ENCODE results near the gene LRP4.
"Not testable (repeated sequence)": the region's sequence is repeated elsewhere in the genome, so short reads cannot be mapped to it uniquely, and the experiment has no call there.

LRP4 gene

DNA sequence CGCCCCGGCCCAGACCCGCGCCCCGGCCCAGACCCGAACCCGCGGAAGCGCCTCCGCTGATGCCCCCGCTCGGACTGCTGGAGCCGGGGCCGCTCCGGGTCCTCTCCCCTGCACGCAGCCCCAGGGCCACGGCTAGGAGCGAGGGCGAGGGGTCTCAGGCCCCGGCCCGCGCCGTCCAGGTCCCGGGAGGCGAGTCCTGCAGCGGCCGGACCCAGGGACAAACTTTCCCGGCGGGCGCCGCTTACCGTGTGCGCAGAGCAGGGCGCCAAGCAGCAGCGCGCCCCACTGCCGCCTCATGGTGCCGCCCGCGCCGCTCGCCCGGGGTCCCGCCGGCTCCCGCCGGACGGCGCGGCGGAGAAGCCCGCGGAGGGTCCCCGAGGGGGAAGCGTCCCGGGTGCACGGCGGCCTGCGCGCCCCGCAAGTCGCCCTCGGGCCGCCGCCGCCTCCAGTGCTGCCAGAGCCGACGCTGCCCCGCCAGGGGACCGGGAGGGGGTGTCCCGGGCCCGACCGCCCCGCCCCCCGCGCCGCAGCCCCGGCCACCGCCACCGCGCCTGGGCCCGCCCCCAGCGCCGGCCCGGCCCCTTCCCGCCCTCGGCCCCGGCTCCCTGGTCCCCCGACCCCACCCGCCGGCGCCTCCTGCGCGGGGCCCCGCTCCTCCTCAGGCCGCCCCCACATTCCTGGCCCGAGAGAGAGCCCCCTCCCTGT lies at the start of gene LRP4:
TSS of gene LRP4 (minus strand) at position 468 of the 705 bp plus-strand sequence. CDS start at position 297, 171 bp downstream.
- DNase-seq (ENCODE audit: low read depth in 2 of 3, low spot score in 1 of 3): peak in 1 of 3 donors; percentile 35

DNA sequence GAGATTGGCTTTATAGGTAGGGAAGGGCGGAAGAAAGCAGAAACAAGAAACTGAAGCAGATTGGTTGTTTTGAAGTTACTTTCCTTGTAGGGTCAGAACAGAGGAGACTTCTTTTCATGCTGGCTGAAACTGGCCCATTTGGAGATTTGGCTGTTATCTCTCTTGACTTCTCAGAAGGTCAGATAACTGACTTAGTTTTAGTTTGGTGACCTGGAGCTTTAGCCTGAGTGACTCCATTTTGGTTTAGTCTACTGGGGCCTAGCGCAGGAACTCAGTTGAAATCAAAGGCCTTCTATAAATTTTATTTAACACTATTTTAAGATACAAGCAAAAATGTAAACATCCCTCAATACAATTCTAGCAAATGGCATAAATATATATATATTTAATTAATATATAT lies 49.6 kb upstream of the LRP4 start:
- no peak for DNase-seq (ENCODE audit: low read depth in 2 of 3, low spot score in 1 of 3)

GRCh38 chr11:46966773-46967172 lies 48.4 kb upstream of the LRP4 start:
- no peak for DNase-seq (ENCODE audit: low read depth in 2 of 3, low spot score in 1 of 3)

- DNase-seq (ENCODE audit: low read depth in 2 of 3, low spot score in 1 of 3): no peak
Measured at GRCh38 chr11:46963844-46964243, 45.5 kb upstream of the LRP4 start.

DNA sequence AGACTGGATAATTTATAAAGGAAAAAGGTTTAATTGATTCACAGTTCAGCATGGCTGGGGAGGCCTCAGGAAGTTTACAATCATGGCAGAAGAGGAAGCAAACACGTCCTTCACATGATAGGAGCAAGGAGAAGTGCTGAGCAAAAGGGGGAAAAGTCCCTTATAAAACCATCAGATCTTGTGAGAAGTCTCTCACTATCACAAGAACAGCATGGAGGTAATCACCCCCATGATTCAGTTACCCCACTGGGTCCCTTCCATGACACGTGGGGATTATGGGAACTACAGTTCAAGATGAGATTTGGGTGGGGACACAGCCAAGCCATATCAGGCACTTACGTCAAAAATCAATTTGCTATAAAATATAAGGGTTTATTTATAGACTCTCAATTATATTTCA lies 43.5 kb upstream of the LRP4 start:
- not testable (repeated sequence) for DNase-seq (ENCODE audit: low read depth in 2 of 3, low spot score in 1 of 3)

GRCh38 chr11:46961041-46961440 lies 42.7 kb upstream of the LRP4 start:
- no peak for DNase-seq (ENCODE audit: low read depth in 2 of 3, low spot score in 1 of 3)

GRCh38 chr11:46958777-46959176 lies 40.4 kb upstream of the LRP4 start:
- no peak for DNase-seq (ENCODE audit: low read depth in 2 of 3, low spot score in 1 of 3)

- DNase-seq (ENCODE audit: low read depth in 2 of 3, low spot score in 1 of 3): no peak
Measured at GRCh38 chr11:46953093-46953492, 34.7 kb upstream of the LRP4 start.

DNA sequence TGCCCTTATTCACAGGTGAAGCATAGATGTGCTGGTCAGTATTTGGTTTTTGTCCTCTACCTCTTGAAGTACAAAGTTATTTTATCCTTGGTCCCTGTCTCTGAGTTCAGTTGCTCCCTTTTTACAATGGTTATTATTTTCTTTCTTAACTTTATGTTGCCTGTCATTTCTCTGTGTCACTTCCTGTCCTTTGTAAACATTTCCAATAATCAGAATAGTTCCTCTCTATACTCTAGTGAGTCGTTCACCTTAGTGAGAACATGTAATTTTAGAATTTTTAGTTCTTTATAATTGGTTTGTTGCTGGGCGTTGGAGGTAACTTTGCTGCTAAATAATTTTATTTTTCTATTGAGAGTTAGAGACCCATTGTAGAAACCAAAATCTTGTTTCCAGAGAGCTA lies 34.2 kb upstream of the LRP4 start:
- no peak for DNase-seq (ENCODE audit: low read depth in 2 of 3, low spot score in 1 of 3)

DNA sequence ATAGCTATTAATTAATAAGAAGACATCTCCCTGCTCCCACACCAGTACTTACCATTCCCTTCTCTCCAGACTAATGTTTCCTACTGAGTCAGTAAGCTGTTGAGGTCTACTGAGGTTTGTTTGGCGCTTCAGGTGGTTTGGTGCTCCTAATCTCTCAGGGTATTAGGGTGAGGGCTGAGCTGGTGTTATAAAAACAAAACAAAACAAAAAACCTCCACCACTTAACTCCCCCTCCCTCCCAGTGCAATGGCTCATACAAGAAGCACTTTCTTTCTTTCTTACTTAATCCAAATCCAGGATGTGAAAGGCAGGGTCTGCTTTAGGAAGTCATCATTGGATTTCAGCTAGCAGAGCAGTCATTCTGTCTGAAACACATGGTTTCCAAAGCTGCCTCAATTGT lies 33.5 kb upstream of the LRP4 start:
- DNase-seq (ENCODE audit: low read depth in 2 of 3, low spot score in 1 of 3): no peak

DNA sequence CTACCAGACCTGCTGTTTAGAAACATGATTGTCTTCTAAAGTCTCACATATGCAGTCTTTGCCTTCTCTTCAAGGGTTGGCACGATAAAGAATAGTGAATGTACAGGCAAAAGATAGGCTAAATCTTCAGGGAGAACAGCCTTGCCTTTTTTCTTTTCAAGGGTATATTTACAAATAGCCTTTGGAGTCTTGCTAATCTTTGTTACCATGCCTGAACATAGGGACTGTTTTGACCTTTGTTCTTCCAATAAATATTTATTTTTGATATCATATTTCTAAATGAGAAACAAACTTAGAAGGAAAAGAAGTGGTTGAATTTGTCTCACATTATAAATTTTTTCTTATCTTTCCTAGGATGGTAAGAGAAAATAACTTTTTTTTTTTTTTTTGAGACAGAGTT lies 30.9 kb upstream of the LRP4 start:
- no peak for DNase-seq (ENCODE audit: low read depth in 2 of 3, low spot score in 1 of 3)

DNA sequence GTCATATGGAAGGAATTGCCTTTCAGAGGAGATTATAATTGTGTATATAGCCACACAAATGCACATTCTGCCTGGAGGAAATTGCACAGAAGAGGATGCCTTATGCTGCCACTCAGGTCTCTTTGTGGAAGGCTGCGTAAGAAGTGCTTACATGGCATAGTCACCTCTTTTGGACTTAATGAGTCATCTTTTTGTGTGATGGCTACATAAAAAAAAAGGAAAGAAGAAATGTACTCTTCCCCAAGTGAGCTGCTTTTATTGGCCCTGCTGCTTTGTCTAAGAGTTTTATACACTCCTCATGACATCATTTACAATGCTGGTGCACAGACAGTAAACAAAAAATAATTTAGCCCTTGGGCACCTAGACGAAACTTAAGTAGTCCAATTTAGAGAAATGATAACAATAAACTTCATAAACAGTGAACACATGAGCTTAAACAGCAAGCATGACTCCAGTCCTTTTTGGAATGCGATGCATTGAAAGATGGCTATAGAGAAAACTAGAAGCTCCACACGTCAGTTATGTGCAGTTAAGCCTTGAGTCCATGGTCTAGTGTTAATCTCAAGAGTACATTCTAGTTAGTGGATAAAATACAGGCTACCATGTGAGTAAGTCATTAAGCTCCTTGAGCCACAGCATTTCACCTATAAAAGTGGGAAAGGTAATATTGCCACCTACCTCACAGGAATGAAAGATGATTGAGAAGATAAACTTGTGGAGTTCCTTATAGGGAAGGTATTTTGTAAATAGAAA lies 30.2 kb upstream of the LRP4 start:
- no peak for DNase-seq (ENCODE audit: low read depth in 2 of 3, low spot score in 1 of 3)

- no peak for DNase-seq (ENCODE audit: low read depth in 2 of 3, low spot score in 1 of 3)
Measured at GRCh38 chr11:46947399-46948077, 29.2 kb upstream of the LRP4 start.

GRCh38 chr11:46944356-46945075 lies 26.2 kb upstream of the LRP4 start:
- DNase-seq (ENCODE audit: low read depth in 2 of 3, low spot score in 1 of 3): no peak

GRCh38 chr11:46942172-46942571 lies 23.8 kb upstream of the LRP4 start:
- DNase-seq (ENCODE audit: low read depth in 2 of 3, low spot score in 1 of 3): no peak

DNA sequence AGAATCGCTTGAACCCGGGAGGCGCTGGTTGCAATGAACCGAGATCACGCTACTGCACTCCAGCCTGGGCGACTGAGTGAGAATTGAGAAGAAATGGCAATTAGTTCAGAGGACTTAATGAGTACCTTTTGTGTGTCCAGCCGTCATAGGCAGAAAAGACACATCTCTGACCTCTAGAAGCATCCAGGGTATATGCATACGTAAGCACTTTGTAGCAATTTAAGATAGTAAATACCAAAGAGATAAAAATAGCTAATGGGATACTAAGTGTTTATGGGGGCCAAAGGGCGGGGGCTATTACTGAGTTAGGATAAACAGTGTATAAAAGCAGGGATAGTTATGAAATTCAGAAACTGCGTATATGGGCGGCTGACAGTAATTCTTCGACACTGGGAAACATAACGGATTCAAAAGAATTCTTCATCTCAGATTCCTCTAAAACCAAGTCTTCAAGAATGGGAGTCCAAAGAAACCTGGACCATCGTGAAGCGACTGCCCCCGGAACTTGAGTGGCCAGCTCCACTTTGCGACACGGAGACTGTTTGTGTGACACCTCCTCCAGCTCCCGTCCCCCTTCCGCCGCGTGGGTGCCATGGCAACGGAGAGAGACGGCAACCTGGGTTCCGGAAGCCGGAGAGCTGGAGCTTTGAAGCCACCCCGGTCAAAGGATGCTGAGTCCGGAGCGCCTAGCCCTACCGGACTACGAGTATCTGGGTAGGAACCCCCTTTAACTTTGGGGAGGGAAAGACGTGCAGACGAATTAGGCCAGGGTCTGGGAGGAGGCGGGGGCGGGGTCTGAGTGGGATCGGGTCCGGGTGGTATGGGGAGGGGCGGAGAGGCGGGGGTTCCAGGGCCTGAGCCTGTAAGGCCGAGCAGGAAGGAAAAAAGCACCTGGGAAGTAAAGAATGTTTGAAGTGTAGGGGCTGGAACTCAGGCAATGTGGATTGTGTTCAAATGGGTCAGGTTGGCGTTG lies 18.1 kb upstream of the LRP4 start, which contains the start of gene CSTPP1:
TSS of gene CSTPP1 (plus strand) at position 624 of the 973 bp plus-strand sequence. CDS start at position 669, 45 bp downstream.
- DNase-seq (ENCODE audit: low read depth in 2 of 3, low spot score in 1 of 3): peak; percentile 88 to 96 (median 93)

GRCh38 chr11:46930089-46930488 lies 11.7 kb upstream of the LRP4 start:
- no peak for DNase-seq (ENCODE audit: low read depth in 2 of 3, low spot score in 1 of 3)

GRCh38 chr11:46928701-46929100 lies 10.4 kb upstream of the LRP4 start:
- not testable (repeated sequence) for DNase-seq (ENCODE audit: low read depth in 2 of 3, low spot score in 1 of 3)

DNA sequence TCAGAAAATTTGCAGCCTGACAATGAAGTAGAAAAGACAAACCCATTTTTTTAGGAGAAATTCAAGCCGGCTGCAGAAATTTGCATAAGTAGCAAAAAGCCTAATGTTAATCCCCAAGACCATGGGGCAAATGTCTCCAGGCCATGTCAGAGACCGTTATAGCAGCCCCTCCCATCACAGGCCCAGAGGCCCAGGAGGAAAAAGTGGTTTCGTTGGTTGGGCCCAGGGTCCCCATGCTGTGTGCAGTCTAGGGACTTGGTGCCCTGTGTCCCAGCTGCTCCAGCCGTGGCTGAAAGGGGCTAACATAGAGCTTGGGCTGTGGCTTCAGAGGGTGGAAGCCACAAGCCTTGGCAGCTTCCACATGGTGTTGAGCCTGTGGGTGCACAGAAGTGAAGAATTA lies 9.6 kb upstream of the LRP4 start:
- DNase-seq (ENCODE audit: low read depth in 2 of 3, low spot score in 1 of 3): not testable (repeated sequence)

- DNase-seq (ENCODE audit: low read depth in 2 of 3, low spot score in 1 of 3): no peak
Measured at GRCh38 chr11:46920755-46921154, 2.4 kb upstream of the LRP4 start.
